ENCODE results near the gene GPC5.
"Not testable (repeated sequence)": the region's sequence is repeated elsewhere in the genome, so short reads cannot be mapped to it uniquely, and the experiment has no call there.

Gene GPC5

DNA sequence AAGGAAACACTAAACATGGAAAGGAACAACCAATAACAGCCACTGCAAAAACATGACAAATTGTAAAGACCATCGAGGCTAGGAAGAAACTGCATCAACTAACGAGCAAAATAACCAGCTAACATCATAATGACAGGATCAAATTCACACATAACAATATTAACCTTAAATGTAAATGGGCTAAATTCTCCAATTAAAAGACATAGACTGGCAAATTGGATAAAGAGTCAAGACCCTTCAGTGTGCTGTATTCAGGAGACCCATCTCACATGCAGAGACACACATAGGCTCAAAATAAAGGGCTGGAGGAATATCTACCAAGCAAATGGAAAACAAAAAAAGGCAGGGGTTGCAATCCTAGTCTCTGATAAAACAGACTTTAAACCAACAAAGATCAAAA, 1120.2 kb downstream of the GPC5 start:
- not testable (repeated sequence) for DNase-seq

GRCh38 chr13:92530364-92530763, 1131.9 kb downstream of the GPC5 start:
- no peak for DNase-seq

DNA sequence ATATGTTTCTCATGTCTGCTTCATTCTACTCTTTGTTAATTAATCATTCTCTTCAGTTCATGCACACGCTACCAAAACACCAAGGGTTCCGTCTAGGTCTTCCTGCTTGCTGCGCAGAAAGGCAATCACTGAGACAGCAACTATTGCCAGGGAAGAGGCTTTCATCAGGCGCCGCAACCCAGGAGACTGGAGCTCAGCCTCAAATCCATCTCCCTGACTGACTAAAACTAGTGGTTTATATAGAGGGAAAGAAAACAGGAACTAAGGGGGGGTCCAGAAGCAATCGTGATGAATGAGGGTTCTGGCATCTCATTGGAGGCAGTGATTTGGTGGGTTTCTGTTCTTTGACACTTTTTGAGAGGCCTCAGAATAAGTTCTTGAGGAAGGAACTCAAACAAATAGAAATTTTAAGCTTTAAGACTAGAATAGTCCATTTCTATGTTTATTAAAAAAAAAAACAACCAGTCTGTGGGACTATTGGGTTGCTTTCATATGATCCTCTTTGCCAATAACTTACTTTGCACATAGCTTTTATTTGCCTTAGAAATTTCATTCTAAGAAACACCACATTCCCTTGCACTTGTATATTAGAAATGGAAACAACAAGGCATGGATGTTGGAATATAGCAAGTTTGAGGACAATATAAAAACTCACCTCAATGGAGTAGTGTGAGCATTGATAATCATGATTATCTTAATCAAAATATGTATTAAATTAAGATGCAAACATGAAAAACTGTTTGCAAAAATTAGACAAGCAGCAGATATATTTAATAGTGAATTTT, 1137.0 kb downstream of the GPC5 start:
- no peak for DNase-seq

- DNase-seq = no peak
Measured at GRCh38 chr13:92537471-92537870, 1139.0 kb downstream of the GPC5 start.

DNA sequence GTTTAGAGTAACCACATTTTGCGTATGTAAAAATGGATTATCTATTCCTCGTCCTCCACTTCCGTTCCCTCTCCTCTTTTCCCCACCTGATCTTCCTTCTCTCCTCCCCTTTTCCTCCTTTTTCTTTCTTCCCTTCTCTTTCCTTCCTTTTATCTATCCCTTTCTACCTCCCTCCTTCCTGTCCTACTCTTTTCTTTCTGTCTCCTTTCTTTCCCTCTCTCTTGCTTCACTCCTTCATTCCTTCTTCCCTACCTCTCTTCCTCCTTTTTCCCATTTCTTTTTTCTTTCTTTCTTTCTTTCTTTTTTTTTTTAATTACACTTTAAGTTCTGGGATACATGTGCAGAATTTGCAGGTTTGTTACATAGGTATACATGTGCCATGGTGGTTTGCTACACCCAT, 1139.7 kb downstream of the GPC5 start:
- DNase-seq = no peak

- not testable (repeated sequence) for DNase-seq
Measured at GRCh38 chr13:92539148-92539547, 1140.7 kb downstream of the GPC5 start.

GRCh38 chr13:92547266-92547665, 1148.8 kb downstream of the GPC5 start:
- no peak for DNase-seq

DNA sequence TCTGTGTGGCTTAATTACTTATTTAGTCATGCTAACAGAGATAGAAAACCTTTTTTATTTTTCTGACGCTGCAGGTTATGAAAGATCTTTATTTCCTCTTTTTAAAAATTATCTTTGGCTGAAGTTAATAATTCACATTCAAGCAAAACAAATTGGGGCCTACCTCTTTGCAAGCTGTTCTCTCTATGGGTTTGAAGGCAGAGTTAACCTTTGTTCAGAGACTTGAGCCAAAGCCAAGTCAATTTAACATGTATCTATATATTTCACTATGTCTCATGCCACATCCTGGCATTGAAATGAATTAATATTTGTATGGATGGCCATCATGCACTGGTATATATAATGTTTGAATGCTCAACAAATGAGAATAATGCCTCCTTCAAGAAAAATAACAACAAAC, 1150.9 kb downstream of the GPC5 start:
- no peak for DNase-seq

DNA sequence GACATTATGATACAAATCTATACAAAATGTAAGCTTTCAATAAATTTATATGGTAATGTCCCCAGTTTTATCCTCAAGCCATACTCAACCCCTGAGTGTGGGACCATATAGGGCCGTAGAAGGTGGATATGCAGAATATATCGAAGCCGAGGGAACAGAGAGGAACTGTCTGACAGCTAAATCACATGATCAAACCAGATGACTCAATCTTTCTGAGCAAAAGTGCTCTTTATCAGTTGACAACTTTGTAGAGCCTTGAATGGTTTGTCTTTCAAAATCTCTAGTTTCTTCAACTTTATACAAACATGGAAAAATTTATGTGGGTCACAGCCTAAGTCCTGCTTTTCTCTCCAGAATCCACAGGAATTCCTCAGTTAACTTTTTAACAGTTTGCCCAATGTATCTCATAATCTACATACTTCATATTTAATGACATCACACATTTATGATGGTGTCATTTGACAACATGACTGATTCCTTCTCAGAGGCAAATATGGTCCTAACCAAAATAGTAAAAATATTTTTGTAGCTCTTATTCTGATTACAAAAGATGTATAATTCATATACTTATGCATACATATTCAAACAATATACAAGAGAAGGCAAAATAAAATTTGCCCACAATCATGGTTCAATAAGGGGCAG, 1155.2 kb downstream of the GPC5 start:
- no peak for DNase-seq

- no peak for DNase-seq
Measured at GRCh38 chr13:92560883-92561282, 1162.5 kb downstream of the GPC5 start.

DNA sequence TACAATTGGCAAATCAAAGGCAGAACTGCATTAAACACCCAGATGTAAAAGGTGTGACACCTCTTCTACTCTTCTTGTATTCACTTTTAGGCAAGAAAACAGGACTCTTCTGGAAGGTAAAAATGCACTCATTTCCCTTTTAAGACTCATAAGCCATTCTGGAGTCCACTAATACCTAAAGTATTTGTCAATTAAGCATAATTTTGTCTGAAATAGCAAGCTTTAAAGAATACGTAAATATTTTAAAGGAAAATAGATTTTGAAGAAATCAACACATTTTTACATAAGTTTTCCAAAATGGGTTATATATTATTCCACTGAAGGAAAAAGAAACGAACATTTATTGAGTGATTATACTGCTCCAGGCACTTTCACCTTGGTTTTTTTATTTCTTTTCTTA, 1166.5 kb downstream of the GPC5 start:
- DNase-seq = no peak

DNA sequence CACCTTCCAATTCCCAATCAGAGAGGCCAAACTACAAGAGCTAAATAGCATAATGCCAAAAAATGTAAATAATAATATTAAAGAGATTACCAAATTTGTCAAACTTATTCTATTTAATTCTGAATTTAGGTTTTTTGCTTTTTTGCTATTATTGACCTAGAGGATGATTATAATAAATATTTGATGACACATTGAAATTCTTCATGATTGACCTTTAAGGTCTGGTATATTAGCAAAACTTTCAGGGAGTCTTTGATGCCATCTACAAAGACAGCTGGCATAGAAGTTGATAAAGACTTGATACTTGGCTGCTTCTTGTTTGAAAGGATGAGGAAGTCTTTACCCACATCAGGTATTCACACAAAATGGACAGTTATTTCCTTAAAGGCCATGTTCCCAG, 1168.3 kb downstream of the GPC5 start:
- no peak for DNase-seq

DNA sequence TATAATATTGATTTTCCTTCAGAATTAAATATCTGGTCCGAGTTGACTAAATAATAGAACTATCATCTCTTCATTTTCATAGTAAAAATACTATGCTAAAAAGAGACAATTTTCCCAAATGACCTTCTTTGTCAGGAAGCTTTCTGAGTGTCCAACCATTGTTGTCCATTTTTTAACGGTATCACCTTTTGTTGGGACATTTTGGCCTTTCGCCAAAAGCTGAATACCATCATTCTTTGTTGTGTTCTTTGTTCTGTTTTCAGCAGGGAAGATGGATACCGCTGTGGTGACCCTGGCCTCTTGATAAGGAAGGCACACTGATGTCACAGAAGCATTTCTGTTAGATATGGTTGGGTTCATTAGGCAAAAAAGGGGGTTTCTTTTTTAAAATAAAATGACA, 1173.8 kb downstream of the GPC5 start:
- no peak for DNase-seq

- no peak for DNase-seq
Measured at GRCh38 chr13:92573467-92574057, 1175.1 kb downstream of the GPC5 start.

DNA sequence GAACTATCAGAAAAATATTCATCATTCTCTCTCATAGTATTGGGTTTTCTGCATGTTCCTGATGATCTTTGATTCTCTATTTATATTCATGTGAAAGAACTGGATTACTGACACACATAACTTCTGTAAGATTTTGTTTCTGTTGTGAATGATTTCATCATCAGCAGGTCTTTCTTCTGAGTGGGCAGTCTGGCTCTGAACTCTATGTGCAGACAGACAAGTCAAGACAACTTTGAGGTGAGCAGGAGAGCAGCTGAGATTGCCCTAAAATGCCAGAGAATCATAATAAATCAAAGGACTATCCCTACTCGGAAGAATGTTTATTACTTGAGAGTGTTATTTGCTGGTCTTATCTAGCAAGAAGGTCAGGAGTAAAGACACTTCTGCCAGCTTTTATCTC, 1176.1 kb downstream of the GPC5 start:
- DNase-seq = no peak

GRCh38 chr13:92575777-92576176, 1177.4 kb downstream of the GPC5 start:
- DNase-seq = no peak

- DNase-seq = no peak
Measured at GRCh38 chr13:92578358-92578757, 1179.9 kb downstream of the GPC5 start.

- no peak for DNase-seq
Measured at GRCh38 chr13:92589955-92590354, 1191.5 kb downstream of the GPC5 start.

GRCh38 chr13:92590503-92590908, 1192.1 kb downstream of the GPC5 start:
- DNase-seq = no peak

GRCh38 chr13:92591117-92591516, 1192.7 kb downstream of the GPC5 start:
- no peak for DNase-seq

DNA sequence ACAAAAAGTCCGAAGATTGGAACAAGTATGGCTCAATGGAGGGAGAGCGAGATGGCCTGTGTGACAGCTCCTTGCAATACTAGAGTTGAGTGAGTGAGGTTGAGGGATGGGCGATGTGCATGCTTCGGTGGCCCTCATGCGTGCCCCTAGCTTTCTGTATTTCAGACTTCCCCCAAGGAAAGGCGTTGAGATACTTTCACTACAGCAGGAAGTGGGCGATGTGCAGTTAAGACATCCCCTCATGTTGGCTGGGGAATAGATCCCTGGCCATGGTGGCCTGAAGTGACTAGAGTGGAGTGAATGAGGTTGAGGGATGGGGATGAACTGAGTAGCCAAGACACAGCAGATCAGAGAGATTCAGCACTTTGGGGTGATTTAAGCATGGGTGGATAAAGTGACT, 1194.3 kb downstream of the GPC5 start:
- DNase-seq = no peak

GRCh38 chr13:92602560-92602959, 1204.1 kb downstream of the GPC5 start:
- DNase-seq = no peak

GRCh38 chr13:92609376-92609775, 1211.0 kb downstream of the GPC5 start:
- DNase-seq = no peak

All from nucleus accumbens (tissue), 56 donors.